ENCODE data around the gene MMP17.
A peak's percentile ranks its signal among the peaks of the same experiment; 100 is the strongest.
"Not testable (repeated sequence)": the region's sequence is repeated elsewhere in the genome, so short reads cannot be mapped to it uniquely, and the experiment has no call there.

MMP17 gene

GRCh38 chr12:131865180-131865875 lies 37.1 kb downstream of the MMP17 start:
- DNase-seq (ENCODE audit: low spot score), result no peak

GRCh38 chr12:131867471-131867870 lies 39.3 kb downstream of the MMP17 start:
- no peak for DNase-seq (ENCODE audit: low spot score)

GRCh38 chr12:131867891-131868675 lies 39.9 kb downstream of the MMP17 start:
- peak; percentile 31 for DNase-seq (ENCODE audit: low spot score)

GRCh38 chr12:131869871-131870418 lies 41.8 kb downstream of the MMP17 start:
- peak; percentile 67 for DNase-seq (ENCODE audit: low spot score)

- DNase-seq (ENCODE audit: low spot score), result peak; percentile 3
These were observed 43.5 kb downstream of the MMP17 start for GRCh38 chr12:131871677-131872076.

GRCh38 chr12:131872154-131873051 lies 44.2 kb downstream of the MMP17 start:
- peak; percentile 85 for DNase-seq (ENCODE audit: low spot score)

- no peak for DNase-seq (ENCODE audit: low spot score)
These were observed 45.1 kb downstream of the MMP17 start for GRCh38 chr12:131873293-131873692.

GRCh38 chr12:131874972-131875371 lies 46.8 kb downstream of the MMP17 start:
- DNase-seq (ENCODE audit: low spot score), result not testable (repeated sequence)

GRCh38 chr12:131877216-131877615 lies 49.0 kb downstream of the MMP17 start:
- DNase-seq (ENCODE audit: low spot score), result not testable (repeated sequence)

GRCh38 chr12:131878436-131878835 lies 50.2 kb downstream of the MMP17 start:
- DNase-seq (ENCODE audit: low spot score), result not testable (repeated sequence)

GRCh38 chr12:131882804-131883520 lies 54.8 kb downstream of the MMP17 start:
- DNase-seq (ENCODE audit: low spot score), result peak; percentile 18

- DNase-seq (ENCODE audit: low spot score), result peak; percentile 2
These were observed 55.3 kb downstream of the MMP17 start for GRCh38 chr12:131883521-131883900.

GRCh38 chr12:131885076-131885475 lies 56.9 kb downstream of the MMP17 start:
- not testable (repeated sequence) for DNase-seq (ENCODE audit: low spot score)

- no peak for DNase-seq (ENCODE audit: low spot score)
These were observed 57.4 kb downstream of the MMP17 start for GRCh38 chr12:131885543-131886057.

- DNase-seq (ENCODE audit: low spot score), result not testable (repeated sequence)
These were observed 63.5 kb downstream of the MMP17 start for GRCh38 chr12:131891722-131892121.

- DNase-seq (ENCODE audit: low spot score), result no peak
These were observed 64.8 kb downstream of the MMP17 start for GRCh38 chr12:131892711-131893604.

GRCh38 chr12:131893605-131894312 lies 65.6 kb downstream of the MMP17 start:
- no peak for DNase-seq (ENCODE audit: low spot score)

GRCh38 chr12:131894313-131894860 lies 66.2 kb downstream of the MMP17 start, which contains the start of gene ULK1:
Gene ULK1, plus strand, starts transcription at chr12:131894622. Its CDS starts 380 bp downstream, at chr12:131895002.
- peak; percentile 100 for DNase-seq (ENCODE audit: low spot score)
